HepG2 (cell line): ENCODE measurements around the gene DPEP1. TPM values are rescaled to one million over a fixed set of nuclear protein-coding genes. Genes with fewer than 3 reads are reported as not detected.
A peak's percentile ranks its signal among the peaks of the same experiment; 100 is the strongest.

ENCODE experiments used
- FIP1L1 ChIP-seq: fragments of 200-400 bp; formaldehyde crosslinking; IDR thresholded peaks from 2 replicates; pipeline ENCODE4 v1.6.1; 2018; ENCODE audit warnings: low read depth, mild to moderate bottlenecking, low read length, moderate library complexity, borderline replicate concordance; ENCODE audit not compliant: insufficient read depth
- FOXP1 ChIP-seq, 2 experiments: fragments of 450-650 bp in 1 of 2; IDR thresholded peaks; 2 replicates each; pipeline ENCODE4 v1.6.1; 2017 to 2018; ENCODE audit warnings: antibody characterized with exemption in 1 of 2
- GATA4 ChIP-seq: sonication (generic); IDR thresholded peaks from 2 replicates; pipeline ENCODE4 v1.6.1; 2016; ENCODE audit warnings: antibody characterized with exemption, low read depth, borderline replicate concordance
- GTF2F1 ChIP-seq: fragments of 150-350 bp; IDR thresholded peaks from 2 replicates; pipeline ENCODE4 v1.6.1; 2014; ENCODE audit warnings: low read length
- HMG20B ChIP-seq: conservative IDR thresholded peaks from 2 replicates; pipeline ENCODE4 v1.6.1; 2016; ENCODE audit warnings: missing genetic modification reagents, missing compliant biosample characterization
- KAT2B ChIP-seq: fragments of 150-350 bp; IDR thresholded peaks from 2 replicates; pipeline ENCODE4 v1.6.1; 2014; ENCODE audit warnings: low read depth, low read length, borderline replicate concordance
- RAD21 ChIP-seq: fragments of 450-650 bp; formaldehyde crosslinking; IDR thresholded peaks from 2 replicates; pipeline ENCODE4 v1.5.0; 2020; ENCODE audit warnings: mild to moderate bottlenecking
- RBFOX2 ChIP-seq: fragments of 200-400 bp; formaldehyde crosslinking; IDR thresholded peaks from 2 replicates; pipeline ENCODE4 v1.6.1; 2017; ENCODE audit warnings: low read depth, mild to moderate bottlenecking, low read length
- SAP130 ChIP-seq: IDR thresholded peaks from 2 replicates; pipeline ENCODE4 v1.6.1; 2016; ENCODE audit warnings: low read depth
- ZFYVE20 ChIP-seq: sonication (generic); formaldehyde crosslinking; IDR thresholded peaks from 2 replicates; pipeline ENCODE4 v1.8.0; 2023; ENCODE audit warnings: low read depth, mild to moderate bottlenecking, moderate library complexity, missing genetic modification reagents, borderline replicate concordance
- ZNF263 ChIP-seq: sonication (generic); formaldehyde crosslinking; IDR thresholded peaks from 2 replicates; pipeline ENCODE4 v1.4.0; 2020; ENCODE audit warnings: missing genetic modification reagents
- ZNF343 ChIP-seq: sonication (generic); formaldehyde crosslinking; IDR thresholded peaks from 2 replicates; pipeline ENCODE4 v1.4.0; 2020; ENCODE audit warnings: mild to moderate bottlenecking, missing genetic modification reagents
- ZNF382 ChIP-seq: sonication (generic); formaldehyde crosslinking; IDR thresholded peaks from 2 replicates; pipeline ENCODE4 v1.5.0; 2020; ENCODE audit warnings: missing genetic modification reagents, mild to moderate bottlenecking, borderline replicate concordance
- ZNF383 ChIP-seq: sonication (generic); formaldehyde crosslinking; IDR thresholded peaks from 2 replicates; pipeline ENCODE4 v1.4.0; 2020; ENCODE audit warnings: missing genetic modification reagents, mild to moderate bottlenecking, borderline replicate concordance
- ZNF430 ChIP-seq: sonication (generic); formaldehyde crosslinking; IDR thresholded peaks from 2 replicates; pipeline ENCODE4 v1.9.0; 2021; ENCODE audit warnings: mild to moderate bottlenecking, missing genetic modification reagents
- ZNF501 ChIP-seq: sonication (generic); formaldehyde crosslinking; IDR thresholded peaks from 2 replicates; pipeline ENCODE4 v1.5.1; 2020; ENCODE audit warnings: mild to moderate bottlenecking, moderate library complexity, missing genetic modification reagents
- ZNF550 ChIP-seq: sonication (generic); formaldehyde crosslinking; IDR thresholded peaks from 2 replicates; pipeline ENCODE4 v1.4.0; 2020; ENCODE audit warnings: mild to moderate bottlenecking, missing genetic modification reagents, borderline replicate concordance
- ZNF678 ChIP-seq: sonication (generic); formaldehyde crosslinking; IDR thresholded peaks from 2 replicates; pipeline ENCODE4 v1.4.0; 2020; ENCODE audit warnings: mild to moderate bottlenecking, missing genetic modification reagents
- ZNF713 ChIP-seq: sonication (generic); formaldehyde crosslinking; IDR thresholded peaks from 2 replicates; pipeline ENCODE4 v1.4.0; 2020; ENCODE audit warnings: mild to moderate bottlenecking, missing genetic modification reagents
- ZSCAN12 ChIP-seq: sonication (generic); formaldehyde crosslinking; IDR thresholded peaks from 2 replicates; pipeline ENCODE4 v1.9.0; 2021; ENCODE audit warnings: mild to moderate bottlenecking, missing genetic modification reagents
- ZSCAN21 ChIP-seq: sonication (generic); formaldehyde crosslinking; IDR thresholded peaks from 2 replicates; pipeline ENCODE4 v1.8.0; 2022; ENCODE audit warnings: mild to moderate bottlenecking, missing genetic modification reagents, moderate library complexity, borderline replicate concordance
- polyA plus RNA-seq, 8 experiments: library from polyadenylated mRNA; depleted of rRNA in 3 of 8; stranded (reverse) in 7 of 8; unstranded in 1 of 8; fragments of >200 nt; fragmentation: Illumina TruSeq in 4 of 8; extraction: Trizol in 4 of 8; gene quantifications; 2 replicates each; pipeline versions ENCODE4 v1.2.1 to v1.2.3, GENCODE V29; 2011 to 2016; ENCODE audit warnings: low read depth in 4 of 8, missing spikeins in 1 of 8, mixed read lengths in 1 of 8; ENCODE audit not compliant: insufficient read depth in 1 of 8
- total RNA-seq, 5 experiments: library from RNA; depleted of rRNA; stranded (reverse); fragments of >200 nt; fragmentation: Illumina TruSeq; extraction: Trizol; gene quantifications; 2 replicates each; pipeline ENCODE4 v1.2.3, GENCODE V29; 2016; ENCODE audit warnings: low read depth in 1 of 5
- TF ChIP-seq, protein P1 (sequence below): sonication (generic); formaldehyde crosslinking; IDR thresholded peaks from 2 replicates; pipeline ENCODE4 v1.8.0; 2022; ENCODE audit warnings: mild to moderate bottlenecking, missing genetic modification reagents
- TF ChIP-seq, protein P2 (sequence below): IDR thresholded peaks from 2 replicates; pipeline ENCODE4 v1.6.1; 2016; ENCODE audit warnings: missing compliant biosample characterization, missing genetic modification reagents, borderline replicate concordance
- TF ChIP-seq, protein P3 (sequence below): sonication (generic); formaldehyde crosslinking; IDR thresholded peaks from 2 replicates; pipeline ENCODE4 v1.4.0; 2020; ENCODE audit warnings: missing genetic modification reagents, mild to moderate bottlenecking, borderline replicate concordance

The DPEP1 gene
- total and polyA plus RNA-seq, 2 of the 13 experiments (the other 11 are each of a cell fraction or from before 2014, with no cell fraction given) = 37.6 to 52.2 TPM

DNA sequence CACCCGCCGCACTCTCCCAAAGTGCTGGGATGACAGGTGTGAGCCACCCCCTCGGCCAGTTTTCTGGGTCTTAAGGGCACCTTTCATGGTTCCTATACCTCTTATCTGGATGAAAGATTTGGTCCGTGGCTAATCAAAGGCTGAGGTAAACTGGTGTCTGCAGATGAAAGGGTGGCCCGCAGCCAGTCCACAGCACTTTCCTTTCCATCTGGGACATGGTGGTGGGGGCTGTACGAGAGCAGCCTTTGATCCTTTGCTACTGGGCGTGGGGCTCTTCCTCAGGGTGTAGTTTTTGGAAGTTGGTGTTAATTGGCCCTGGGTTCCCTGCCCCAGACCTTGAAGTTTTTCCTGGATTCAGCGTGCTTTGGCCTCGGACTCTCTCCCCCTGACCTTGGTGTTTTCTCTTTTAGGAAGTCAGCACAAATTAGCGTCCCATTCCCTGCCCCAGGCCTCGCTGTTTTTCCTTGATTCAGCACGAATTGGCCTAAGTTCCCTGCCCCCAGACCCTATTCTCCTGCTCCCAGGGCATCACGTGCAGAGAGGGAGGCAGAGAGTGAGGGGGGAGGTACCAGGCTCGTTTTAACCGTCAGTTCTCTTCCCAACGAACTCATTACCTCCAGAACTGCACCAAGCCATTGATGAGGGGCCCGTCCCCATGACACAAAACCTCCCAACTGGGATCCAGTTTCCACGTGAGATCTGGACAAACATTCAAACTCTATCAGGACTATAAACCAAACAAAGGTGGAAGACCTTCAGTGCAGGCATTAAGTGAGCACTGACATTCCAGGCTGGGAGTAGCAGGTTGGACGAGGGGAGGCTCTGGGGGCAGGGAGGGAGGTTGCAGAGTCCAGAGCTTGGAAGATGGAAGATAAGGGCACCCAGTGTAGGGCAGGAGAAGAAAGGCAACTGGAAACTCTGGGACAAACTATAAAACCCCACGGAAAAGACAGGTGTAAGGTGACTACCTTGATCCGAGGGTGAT is 11.6 kb downstream of the DPEP1 start (continued):
- TF ChIP-seq, protein P1, sequence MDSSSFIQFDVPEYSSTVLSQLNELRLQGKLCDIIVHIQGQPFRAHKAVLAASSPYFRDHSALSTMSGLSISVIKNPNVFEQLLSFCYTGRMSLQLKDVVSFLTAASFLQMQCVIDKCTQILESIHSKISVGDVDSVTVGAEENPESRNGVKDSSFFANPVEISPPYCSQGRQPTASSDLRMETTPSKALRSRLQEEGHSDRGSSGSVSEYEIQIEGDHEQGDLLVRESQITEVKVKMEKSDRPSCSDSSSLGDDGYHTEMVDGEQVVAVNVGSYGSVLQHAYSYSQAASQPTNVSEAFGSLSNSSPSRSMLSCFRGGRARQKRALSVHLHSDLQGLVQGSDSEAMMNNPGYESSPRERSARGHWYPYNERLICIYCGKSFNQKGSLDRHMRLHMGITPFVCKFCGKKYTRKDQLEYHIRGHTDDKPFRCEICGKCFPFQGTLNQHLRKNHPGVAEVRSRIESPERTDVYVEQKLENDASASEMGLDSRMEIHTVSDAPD (CRISPR knock-in tag) = 0 out of 2 replicates have a peak, but pooled peaks have one; percentile 20
- TF ChIP-seq, protein P2, sequence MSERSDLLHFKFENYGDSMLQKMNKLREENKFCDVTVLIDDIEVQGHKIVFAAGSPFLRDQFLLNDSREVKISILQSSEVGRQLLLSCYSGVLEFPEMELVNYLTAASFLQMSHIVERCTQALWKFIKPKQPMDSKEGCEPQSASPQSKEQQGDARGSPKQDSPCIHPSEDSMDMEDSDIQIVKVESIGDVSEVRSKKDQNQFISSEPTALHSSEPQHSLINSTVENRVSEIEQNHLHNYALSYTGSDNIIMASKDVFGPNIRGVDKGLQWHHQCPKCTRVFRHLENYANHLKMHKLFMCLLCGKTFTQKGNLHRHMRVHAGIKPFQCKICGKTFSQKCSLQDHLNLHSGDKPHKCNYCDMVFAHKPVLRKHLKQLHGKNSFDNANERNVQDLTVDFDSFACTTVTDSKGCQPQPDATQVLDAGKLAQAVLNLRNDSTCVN (CRISPR knock-in tag) = no peak
- no peak for TF ChIP-seq ZFYVE20 (CRISPR knock-in tag)
- peak; percentile 34; the same call in 1 of the 2 replicates for TF ChIP-seq SAP130 (CRISPR knock-in tag)
- peak; percentile 61; the same call in 1 of the 2 replicates for TF ChIP-seq ZNF430 (CRISPR knock-in tag)
- TF ChIP-seq HMG20B (CRISPR knock-in tag) = no peak
- no peak for TF ChIP-seq FIP1L1
- no peak for TF ChIP-seq RBFOX2
- TF ChIP-seq ZNF713 = no peak
- no peak for TF ChIP-seq ZNF550 (CRISPR knock-in tag)
- TF ChIP-seq, protein P3, sequence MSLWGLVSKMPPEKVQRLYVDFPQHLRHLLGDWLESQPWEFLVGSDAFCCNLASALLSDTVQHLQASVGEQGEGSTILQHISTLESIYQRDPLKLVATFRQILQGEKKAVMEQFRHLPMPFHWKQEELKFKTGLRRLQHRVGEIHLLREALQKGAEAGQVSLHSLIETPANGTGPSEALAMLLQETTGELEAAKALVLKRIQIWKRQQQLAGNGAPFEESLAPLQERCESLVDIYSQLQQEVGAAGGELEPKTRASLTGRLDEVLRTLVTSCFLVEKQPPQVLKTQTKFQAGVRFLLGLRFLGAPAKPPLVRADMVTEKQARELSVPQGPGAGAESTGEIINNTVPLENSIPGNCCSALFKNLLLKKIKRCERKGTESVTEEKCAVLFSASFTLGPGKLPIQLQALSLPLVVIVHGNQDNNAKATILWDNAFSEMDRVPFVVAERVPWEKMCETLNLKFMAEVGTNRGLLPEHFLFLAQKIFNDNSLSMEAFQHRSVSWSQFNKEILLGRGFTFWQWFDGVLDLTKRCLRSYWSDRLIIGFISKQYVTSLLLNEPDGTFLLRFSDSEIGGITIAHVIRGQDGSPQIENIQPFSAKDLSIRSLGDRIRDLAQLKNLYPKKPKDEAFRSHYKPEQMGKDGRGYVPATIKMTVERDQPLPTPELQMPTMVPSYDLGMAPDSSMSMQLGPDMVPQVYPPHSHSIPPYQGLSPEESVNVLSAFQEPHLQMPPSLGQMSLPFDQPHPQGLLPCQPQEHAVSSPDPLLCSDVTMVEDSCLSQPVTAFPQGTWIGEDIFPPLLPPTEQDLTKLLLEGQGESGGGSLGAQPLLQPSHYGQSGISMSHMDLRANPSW (CRISPR knock-in tag) = no peak
- no peak for TF ChIP-seq ZSCAN12 (CRISPR knock-in tag)
- TF ChIP-seq ZNF343 (CRISPR knock-in tag) = 0 out of 2 replicates have a peak, but pooled peaks have one; percentile 49
- no peak for TF ChIP-seq FOXP1 (IDR thresholded peaks at IDR 0.05)
- TF ChIP-seq FOXP1 (CRISPR knock-in tag; IDR thresholded peaks at IDR 0.05) = no peak; the same call in 1 of the 2 replicates
- no peak for TF ChIP-seq KAT2B
- TF ChIP-seq ZNF501 (CRISPR knock-in tag) = no peak
- TF ChIP-seq RAD21 (CRISPR knock-in tag) = 0 out of 2 replicates have a peak, but pooled peaks have one; percentile 8
- no peak for TF ChIP-seq ZNF382 (CRISPR knock-in tag)
- peak; percentile 32; the same call in 1 of the 2 replicates for TF ChIP-seq GATA4
- TF ChIP-seq ZNF383 (CRISPR knock-in tag) = no peak
- peak; percentile 90 for TF ChIP-seq ZNF263 (CRISPR knock-in tag)
- no peak for TF ChIP-seq ZNF678 (CRISPR knock-in tag)
- TF ChIP-seq ZSCAN21 (CRISPR knock-in tag) = no peak
- TF ChIP-seq GTF2F1 = no peak
